Stimulated activated CD8-positive, alpha-beta memory T cell treated with anti-CD3 and anti-CD28 coated beads, Interleukin-12 subunit alpha, Interleukin-12 subunit beta, amount 100 ng/mL, for 24 hours (primary cell): ENCODE data around the gene METTL17.
"Not testable (repeated sequence)": the region's sequence is repeated elsewhere in the genome, so short reads cannot be mapped to it uniquely, and the experiment has no call there.

Experiments used
- DNase-seq: peaks from one replicate; pipeline ENCODE4 v3.0.0-alpha.2; 2020; ENCODE audit errors: extremely low read depth

Gene METTL17

DNA sequence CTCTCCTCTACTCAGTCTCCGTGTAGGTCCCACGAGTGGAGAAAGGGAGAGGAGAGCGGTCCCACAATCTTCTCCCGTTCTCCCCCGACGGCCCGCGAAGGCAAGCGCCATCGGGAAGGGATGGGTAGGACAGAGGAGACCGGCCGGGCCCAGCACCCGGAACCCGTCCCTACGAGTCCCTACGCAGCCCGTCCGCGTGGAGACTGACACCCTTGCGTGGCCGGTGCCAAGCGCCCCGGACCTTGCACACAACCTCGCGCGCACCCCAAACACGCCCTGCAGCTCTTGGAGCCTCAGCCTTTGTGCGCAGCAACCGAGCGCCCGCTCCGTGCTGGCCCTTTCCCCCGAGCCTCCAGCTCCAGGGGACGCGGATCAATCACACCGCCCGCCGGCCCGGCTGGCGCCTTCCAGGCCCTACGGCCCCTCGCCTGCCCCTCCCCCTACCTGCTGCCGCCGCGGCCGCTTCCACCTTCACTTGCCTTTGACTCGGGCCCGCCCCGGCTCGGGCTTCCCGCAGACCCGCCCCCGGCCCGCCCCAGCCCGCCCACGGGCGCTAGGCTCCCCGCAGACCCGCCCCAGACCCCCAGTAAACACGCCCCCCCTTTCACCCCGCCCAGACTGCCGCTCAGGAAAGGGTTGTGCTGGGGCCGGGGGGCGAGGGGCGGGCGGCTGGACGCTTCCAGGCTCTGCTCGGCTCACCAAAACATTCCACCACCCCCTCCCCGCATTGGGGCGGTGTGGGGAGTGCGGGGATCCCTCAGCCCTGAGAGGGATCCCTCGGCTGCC lies 35.0 kb downstream of the METTL17 start, which contains the start of gene NDRG2:
Gene NDRG2 (minus strand): TSS at position 477 of the 786 bp plus-strand sequence. CDS start 1,746 bp downstream, outside the sequence.
- DNase-seq: peak; percentile 23

DNA sequence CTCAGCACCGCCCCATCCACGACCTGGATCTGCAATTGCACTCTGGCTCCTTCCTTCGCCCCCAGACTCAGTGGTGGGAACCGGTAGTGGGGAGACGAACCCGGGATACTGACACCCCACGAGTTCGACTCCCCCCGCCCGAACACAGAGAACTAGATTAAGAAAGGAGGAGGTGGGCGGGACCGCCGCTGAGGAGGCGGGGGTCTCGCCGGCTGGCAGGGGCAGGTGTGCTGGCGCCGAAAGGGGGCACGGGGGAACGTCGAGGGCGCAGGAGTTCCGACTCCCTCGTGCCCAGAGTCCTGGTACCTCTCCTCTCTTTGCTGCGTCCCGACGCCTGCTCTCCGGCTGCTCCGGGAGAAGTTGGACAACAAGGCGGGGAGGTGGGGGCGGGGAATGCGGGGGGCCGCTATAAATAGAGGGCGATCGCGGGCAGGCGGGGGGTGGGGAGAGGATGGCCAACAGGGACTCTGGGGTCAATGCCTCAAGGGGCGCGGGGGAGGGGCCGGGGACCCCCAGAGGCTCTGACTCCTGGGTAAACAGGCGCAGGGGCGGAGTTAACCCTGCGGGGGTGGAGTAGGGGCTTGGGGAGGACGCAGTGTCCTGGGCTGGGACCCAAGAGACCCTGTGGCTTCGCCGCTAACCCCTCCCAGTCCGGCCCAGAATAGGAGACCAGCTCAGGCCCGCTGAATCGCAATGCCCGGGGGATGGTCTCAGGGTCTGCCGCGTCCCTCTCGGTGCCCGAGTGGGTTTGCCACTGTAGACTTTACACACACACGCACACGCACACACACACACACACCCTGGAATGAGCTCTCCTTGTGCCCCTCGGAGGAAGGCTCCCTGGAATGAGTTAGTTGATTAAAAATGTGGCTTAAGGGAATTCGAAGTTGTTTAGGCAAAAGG lies 35.8 kb downstream of the METTL17 start:
- DNase-seq: no peak

DNA sequence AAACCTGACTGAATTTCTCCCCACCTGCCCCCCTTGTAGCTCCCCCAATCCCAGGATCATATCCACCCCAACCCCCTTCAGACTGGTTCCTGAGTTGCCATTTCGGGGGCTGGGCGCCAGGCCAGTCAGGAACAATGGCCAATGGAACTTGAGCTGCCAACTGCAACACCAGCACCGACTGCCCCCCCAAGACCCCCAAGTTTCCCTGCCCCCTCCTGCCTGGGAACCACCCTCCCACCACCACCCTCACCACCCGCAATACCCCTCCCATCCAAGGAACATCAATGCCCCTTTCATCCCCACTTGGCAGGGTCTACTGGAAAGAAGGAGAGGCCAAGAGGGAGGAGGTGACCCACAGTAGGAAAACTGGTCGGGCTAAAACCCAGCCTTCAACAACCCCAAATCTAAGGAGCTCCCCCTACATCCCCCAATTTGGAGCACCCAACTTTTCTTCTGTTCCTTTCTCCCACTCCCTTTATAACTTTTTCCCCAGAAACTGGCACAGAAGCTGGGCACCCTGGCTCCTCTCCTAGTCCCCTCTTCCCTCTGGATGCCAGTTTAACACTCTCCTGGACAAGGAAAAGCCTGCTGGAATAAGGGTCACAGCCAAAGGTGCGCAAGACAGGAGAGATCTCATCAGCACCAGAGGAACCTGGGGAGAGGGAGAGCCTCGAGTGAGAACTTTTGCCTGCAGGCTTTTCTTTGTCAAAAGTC lies 36.7 kb downstream of the METTL17 start:
- no peak for DNase-seq

DNA sequence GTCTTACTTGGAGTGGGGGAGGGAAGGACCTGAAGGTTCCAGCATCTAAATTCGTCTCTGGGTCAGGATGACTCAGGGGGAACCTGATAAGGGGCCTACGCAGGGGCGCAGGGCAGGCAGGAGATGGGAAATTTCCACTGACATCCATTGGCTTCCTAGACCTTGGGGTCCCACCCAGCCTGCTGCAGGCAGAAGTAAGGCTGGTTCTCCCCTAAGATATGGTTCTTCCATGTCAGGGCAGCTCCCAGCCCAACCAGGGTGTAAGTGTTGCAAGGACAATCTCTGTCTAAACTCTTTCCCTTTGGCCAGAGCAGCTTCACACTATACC lies 37.2 kb downstream of the METTL17 start:
- no peak for DNase-seq

DNA sequence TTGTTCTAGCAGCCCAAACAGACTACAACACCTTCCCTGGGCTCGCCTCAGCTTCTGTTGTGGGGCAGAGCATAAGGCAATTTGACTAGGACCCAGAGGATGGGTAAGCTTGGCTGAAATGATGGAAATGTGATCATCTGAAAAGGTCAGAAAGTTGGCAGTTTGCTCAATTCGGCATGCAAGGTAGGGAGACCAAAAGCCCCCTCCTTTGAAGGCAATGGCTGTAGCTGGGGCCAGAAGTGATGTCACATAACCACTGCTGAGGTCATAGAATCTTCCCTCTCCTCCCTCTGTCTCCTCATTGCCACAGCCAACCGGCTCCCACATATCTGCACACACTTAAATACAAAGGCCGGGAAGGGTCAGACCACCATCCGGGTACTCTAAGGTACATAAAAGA lies 40.1 kb downstream of the METTL17 start, which contains the start of gene TPPP2:
Gene TPPP2 (plus strand): TSS at position 301 of the 400 bp plus-strand sequence. CDS start 365 bp downstream, outside the sequence.
- no peak for DNase-seq

DNA sequence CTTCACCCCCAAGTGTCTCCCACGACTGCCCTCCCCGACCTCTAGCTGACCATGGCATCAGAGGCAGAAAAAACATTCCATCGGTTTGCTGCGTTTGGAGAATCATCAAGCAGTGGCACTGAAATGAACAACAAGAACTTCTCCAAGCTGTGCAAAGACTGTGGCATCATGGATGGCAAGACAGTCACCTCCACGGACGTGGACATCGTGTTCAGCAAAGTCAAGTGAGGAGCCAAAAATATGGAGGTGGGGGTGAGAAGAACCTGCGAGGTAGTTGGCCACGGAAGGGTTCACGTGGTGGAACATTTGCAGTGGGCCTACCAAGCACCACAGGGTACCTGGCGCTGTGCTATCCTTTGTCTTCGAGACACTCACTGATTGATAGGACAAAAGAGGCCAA lies 40.8 kb downstream of the METTL17 start:
- DNase-seq: no peak

DNA sequence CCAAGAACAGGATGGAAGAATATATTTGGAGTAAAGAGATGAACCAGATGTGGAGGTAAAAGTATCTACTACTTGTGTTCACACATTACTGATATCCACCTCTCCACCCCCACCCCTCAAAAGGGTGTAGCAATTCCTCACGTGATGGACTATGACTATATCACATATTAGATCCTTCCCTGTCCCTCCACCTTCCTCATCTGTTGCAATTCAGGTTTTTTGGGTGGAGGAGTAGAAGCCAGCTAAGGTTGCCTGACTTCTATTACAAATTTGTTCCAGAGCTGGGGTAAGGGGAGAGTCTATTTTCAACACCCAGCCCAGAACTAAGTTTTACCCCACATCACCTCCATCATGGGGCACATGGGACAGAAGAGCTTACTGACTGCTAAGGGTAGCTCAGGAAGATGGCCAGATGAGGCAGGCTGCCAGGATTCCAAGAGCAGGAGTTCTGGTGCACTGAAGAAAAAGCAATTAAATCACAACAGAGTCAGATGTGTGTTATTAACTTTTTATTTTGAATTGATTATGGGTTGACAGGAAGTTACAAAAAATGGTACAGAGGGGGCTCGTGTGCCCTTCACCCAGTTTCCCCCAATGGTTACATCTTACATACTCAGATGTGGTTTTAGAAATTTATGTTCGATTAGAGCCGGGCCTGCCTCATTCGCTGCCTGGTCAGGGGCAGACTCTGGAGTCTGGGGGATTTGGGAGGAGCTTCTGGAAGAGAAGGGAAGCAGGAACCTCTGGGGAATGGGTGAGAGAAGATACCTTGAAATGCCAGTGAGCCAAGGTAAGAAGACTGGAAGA lies 42.7 kb downstream of the METTL17 start:
- DNase-seq: no peak

DNA sequence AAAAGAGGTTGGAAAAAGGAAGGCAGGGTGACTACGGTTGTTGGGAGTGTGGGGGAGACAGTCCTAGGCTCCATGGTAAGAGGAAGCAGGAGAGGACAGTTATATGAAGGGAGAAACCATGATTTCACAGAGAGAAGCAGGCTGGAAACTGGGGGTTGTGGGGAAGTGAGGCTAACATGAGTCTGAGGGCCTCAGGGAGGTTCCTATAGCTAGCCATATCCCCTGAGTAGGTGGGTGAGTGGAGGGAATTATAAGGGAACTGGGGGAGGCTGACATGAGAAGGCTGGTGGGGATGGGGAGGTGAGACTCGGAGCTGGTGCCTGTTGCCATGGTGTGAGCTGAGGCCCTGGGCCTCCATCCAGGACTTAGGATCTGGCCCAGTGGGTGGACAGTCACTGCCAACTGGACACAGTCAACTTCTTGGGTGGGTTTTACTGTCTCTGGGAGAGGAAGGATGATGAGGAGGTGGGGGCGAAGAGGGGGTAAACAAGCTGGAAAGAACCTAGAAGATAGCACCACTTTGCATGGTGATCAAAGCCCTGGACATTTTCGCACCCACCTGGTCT lies 43.4 kb downstream of the METTL17 start:
- no peak for DNase-seq

DNA sequence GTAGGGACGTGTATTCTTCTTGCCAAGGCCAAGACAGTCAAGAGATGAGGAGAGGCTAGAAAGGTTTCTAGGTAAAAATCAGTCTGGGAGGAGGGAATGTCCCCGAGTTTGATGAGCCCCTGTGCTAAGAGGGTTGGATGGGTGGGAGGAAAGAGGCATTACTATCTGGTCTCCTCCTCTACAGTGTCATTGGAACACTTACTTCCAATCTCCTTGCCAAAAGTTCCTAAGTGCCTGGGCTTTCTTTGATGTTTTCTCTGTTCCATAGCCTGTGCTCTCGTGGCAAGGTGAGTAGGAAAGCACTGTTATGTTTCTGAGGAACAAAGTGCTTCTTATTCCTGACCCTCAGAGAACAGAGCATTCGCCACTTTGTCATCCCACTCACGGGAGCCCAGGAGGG lies 44.9 kb downstream of the METTL17 start, which contains the start of gene RNASE13:
Gene RNASE13 (minus strand): TSS at position 101 of the 400 bp plus-strand sequence. CDS start 519 bp downstream, outside the sequence.
- no peak for DNase-seq

DNA sequence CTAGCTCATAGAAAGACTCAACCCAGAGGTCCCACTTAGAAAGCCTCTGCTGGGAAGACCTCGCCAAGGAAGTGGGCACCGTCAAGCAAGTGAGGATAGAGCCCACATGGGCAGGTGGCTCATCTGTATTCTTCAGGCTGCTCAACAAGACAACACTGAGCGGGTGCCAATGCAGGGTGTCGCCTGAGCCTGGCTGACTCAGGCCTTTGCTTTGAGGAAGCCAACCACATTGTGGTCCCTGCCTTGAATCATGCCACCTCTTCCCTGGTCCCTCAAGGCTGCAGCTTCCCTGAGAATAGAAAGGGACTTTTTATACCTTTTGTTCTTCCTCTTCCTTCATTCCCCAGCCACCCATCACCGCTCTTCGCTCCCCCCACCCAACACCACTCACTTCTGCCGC lies 47.0 kb downstream of the METTL17 start:
- DNase-seq: no peak

DNA sequence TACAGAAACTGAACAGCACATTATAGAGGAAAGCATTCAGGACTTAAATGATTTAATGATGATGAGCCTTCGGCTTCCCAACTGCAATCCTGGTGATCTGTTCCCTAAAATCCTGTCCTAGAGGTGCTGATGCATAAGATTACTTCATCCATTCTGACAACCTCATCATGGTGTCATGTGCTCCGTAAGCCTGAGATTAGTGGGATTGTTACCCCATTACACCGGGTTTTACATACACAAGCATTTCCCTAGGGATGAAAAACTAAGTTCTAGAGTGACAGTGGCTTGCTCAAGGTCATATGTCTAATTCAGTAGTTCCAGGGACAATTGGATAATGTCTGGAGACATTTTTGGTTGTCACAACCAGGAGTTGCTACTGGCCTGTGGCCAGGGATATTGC lies 47.4 kb downstream of the METTL17 start:
- DNase-seq: no peak

DNA sequence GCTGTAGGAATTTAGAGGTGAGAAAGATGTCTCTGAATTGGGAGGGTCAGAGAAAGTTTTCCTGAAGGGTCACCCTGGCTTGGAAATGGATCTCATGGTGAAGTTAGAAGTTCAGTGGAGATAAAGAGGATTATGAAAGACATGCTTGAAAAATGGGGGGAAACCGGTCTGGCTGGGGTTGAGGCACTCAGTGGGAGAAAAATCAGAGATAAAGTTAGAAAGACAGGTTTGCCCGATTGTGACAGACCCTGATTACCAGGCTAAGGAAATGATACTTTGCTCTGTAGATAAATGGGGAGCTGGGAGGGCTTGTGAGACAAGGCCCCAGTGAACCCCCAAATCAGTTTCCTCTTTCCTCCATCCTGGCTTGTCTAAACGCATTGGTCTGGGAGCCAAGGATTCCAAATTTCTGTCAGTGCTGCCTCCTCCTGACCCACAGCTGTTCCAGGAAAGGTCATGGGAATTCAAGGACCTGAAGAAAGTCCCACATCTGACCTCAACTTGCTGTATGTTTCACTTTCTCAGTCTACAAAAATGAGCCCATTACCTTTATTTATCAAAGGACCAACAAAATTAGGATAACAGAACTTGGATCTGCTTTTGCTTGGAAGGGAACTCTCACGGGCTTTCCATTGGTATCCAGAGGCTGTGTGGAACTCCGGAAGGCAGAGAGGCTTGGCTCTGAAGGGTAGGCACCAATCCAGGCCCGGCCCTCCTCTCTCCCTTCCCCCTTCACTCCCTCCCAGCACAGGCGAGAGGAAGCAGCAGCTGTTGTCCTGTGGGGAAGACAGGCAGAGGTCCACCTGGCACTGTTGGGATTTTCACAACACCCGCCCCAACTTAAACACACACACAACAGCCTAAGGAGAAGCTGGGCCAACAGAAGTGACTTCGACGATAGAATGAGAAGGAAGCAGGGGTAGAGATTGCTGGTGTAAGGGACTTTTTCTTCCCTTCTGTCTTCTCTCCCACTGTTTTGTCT lies 49.0 kb downstream of the METTL17 start:
- no peak for DNase-seq

DNA sequence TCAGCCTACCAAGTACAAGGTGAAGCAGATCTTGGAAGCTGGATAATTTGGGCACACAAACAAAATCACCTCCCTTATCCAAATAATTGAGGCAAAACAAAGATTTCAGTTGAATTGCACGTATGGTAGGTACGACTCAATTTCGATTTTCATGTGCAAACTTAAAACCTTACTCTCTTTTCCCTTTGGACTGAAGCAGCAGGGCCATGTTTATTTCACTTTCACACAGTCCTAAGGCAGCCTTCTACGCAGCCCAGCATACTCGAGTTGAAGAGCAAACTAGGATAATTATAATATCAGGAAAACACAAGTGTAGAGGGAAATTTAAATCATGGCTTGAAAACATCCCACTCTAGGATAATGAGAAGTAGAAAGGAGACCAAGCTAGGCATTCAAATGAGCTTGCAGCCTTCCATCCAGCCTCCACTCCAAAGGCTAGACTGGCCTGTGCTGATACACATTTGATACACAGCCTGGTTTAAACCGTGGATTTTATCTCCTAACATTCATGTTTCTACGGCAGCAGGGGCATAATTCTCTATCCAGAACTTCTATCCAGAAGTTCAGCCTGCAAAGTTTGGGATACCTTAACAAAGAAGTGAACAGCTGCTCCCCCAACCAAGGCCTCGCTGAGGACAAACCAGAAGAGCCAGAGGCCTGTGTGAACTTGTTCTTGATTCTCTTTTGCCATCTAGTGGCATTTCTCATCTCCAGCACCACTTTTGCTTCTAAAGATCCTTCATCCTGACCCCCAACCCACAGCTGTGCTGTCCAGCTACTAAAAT lies 50.0 kb downstream of the METTL17 start:
- DNase-seq: no peak

DNA sequence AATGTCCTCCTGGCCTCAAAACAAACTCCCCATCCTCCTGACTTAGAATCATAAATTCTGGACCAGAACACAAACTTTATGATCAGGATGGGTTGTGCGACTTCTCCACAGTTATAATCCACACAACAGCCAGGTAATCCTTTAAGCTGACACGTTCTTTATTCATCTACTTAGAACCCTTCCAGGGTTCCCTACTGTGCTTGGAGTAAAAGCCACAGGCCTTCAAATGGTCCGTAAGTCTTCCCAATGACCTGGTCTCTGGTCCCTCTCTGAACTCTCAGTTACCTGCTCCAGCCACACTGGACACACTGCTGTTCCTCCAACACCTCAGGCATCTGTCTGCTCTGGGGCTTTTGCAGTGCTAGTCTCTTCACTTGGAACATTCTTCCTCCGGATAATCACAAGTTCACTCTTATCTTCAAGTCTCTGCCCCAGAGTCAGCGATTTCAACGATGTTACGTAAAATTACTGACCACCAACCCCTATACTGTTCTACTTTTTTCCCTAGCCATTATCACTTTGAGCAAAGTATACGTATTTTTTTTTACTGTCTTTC lies 50.7 kb downstream of the METTL17 start:
- DNase-seq: no peak

DNA sequence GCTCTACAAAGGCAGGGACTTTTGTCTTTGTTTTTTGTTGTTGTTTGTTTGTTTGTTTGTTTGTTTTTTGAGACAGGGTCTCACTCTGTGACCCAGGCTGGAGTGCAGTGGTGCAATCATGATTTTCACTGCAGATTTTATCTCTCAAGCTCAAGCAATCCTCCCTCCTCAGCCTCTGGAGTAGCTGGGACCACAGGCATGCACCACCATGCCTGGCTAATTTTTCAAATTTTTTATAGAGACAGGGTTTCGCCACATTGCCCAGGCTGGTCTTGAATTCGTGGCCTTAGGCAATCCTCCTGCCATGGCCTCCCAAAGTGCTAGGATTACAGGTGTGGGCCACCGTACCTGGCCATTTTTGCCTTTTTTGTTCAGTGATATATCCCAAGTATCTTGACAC lies 51.2 kb downstream of the METTL17 start:
- DNase-seq: not testable (repeated sequence)

DNA sequence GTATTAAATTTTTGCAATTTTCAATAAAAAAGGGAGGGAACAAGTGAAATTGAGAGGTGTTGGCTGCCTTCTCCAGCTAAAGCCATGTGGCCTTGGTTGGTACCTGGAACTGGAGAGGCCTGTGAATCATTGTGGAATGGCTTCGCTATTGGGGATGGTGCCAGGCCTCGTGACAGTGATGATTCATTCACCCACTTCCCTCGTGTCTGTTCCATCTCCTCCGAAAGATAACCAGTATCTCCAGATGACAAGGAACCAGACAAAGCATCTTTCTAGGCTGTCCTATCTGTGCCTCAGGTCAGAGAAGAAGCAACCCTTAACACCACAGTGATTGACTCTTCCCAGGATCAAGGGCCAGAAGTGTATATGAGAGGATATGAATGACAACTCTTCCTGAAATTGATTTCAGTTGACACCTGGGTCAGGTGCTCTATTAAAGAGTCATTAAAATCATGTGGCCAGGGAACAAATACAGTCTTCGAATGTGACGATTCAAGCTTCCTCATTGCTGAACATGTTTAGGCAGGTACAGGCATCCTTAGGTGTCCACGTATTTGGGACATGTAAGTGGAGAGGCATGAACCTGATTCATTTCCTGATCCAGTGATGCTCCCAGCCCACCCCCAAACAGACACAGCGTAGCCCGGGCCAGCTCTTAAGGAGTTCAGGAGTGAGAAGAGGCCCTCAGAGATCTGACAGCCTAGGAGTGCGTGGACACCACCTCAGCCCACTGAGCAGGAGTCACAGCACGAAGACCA lies 52.1 kb downstream of the METTL17 start, which contains the start of gene RNASE7:
Gene RNASE7 (plus strand): TSS at position 687 of the 758 bp plus-strand sequence. CDS start 631 bp downstream, outside the sequence.
- DNase-seq: no peak

DNA sequence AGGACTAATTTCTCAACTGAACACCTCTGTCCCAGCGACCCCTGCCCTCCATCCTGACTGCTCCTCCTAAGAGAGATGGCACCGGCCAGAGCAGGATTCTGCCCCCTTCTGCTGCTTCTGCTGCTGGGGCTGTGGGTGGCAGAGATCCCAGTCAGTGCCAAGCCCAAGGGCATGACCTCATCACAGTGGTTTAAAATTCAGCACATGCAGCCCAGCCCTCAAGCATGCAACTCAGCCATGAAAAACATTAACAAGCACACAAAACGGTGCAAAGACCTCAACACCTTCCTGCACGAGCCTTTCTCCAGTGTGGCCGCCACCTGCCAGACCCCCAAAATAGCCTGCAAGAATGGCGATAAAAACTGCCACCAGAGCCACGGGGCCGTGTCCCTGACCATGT lies 53.1 kb downstream of the METTL17 start:
- no peak for DNase-seq
